ENCODE measurements around the gene VWA5B2.

The VWA5B2 gene

DNA sequence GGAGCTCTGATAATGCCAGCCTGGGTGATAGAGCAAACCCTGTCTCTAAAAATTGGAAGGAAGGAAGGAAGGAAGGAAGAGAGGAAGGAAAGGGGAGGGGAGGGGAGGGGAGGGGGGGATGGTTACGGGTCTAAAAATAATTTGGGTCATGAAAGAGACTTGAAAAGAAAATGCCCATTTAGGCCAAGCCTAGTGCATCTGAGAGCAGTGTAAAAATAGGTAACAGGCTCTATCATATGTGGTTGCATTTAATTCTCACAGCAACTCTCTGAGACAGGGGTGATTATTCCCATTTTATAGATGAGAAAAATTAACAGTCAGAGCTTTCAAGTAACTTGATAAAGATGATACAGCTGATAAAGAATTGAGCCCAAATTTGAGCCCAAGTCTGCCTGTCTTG lies 42.9 kb downstream of the VWA5B2 start:
- no peak for DNase-seq (ENCODE audit: low read depth)
- no peak overlapping the region for H3K4me3 ChIP-seq (replicated peaks; ENCODE audit: low read depth, low read length)
- TF ChIP-seq, protein P1, sequence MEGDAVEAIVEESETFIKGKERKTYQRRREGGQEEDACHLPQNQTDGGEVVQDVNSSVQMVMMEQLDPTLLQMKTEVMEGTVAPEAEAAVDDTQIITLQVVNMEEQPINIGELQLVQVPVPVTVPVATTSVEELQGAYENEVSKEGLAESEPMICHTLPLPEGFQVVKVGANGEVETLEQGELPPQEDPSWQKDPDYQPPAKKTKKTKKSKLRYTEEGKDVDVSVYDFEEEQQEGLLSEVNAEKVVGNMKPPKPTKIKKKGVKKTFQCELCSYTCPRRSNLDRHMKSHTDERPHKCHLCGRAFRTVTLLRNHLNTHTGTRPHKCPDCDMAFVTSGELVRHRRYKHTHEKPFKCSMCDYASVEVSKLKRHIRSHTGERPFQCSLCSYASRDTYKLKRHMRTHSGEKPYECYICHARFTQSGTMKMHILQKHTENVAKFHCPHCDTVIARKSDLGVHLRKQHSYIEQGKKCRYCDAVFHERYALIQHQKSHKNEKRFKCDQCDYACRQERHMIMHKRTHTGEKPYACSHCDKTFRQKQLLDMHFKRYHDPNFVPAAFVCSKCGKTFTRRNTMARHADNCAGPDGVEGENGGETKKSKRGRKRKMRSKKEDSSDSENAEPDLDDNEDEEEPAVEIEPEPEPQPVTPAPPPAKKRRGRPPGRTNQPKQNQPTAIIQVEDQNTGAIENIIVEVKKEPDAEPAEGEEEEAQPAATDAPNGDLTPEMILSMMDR (IDR thresholded peaks at IDR 0.05; ENCODE audit: low read length, missing control alignments), result no peak

- no peak for DNase-seq (ENCODE audit: low read depth)
- TF ChIP-seq, protein P1 (IDR thresholded peaks at IDR 0.05; ENCODE audit: low read length, missing control alignments), result no peak
- no peak overlapping the region for H3K4me3 ChIP-seq (replicated peaks; ENCODE audit: low read depth, low read length)
These were observed 46.0 kb downstream of the VWA5B2 start for GRCh38 chr3:184275381-184275701.

DNA sequence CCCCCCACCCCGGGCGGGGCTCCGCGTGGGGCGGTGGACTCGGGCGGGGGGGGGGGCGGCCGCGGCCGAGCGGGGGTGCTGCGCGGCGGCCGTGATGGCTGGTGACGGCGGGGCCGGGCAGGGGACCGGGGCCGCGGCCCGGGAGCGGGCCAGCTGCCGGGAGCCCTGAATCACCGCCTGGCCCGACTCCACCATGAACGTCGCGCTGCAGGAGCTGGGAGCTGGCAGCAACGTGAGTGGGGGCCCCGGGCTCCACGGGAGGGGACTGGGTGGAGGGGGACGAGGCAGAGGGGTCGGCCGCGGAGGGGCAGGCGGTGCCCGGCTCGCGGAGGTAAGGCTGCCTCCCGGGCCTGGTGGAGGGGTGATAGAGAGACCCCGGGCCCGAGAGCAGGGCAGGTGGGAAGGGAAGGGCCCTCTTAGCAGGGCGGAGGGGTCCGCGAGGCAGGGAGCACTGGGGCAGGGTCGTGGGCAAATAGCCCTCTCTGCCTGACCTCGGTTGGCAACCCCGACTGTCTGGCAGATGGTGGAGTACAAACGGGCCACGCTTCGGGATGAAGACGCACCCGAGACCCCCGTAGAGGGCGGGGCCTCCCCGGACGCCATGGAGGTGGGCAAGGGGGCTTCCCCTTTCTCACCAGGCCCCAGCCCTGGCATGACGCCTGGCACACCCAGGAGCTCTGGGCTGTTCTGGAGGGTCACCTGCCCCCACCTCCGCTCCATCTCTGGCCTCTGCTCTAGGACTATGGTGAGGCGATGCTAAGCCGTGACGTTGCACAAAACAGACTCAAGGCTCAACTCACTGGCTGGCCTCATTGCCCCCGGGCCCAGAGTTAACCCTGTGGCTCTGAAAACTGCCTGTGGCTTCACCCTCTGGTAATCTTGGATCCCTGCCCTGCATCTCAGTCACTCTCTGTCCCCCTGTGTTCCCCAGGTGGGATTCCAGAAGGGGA lies 46.9 kb downstream of the VWA5B2 start, which contains the start of gene ECE2:
ECE2 (plus strand) TSS at position 62 of the 950 bp plus-strand sequence; CDS start at position 194, 132 bp downstream.
- TF ChIP-seq, protein P1 (IDR thresholded peaks at IDR 0.05; ENCODE audit: low read length, missing control alignments), result no peak
- no peak within 1 kb of the TSS for H3K4me3 ChIP-seq (replicated peaks; ENCODE audit: low read depth, low read length)
- no peak for DNase-seq (ENCODE audit: low read depth)

GRCh38 chr3:184277366-184277765 lies 48.0 kb downstream of the VWA5B2 start:
- no peak overlapping the region for H3K4me3 ChIP-seq (replicated peaks; ENCODE audit: low read depth, low read length)
- DNase-seq (ENCODE audit: low read depth), result no peak
- TF ChIP-seq, protein P1 (IDR thresholded peaks at IDR 0.05; ENCODE audit: low read length, missing control alignments), result no peak

- H3K4me3 ChIP-seq (replicated peaks; ENCODE audit: low read depth, low read length), result no peak overlapping the region
- TF ChIP-seq, protein P1 (IDR thresholded peaks at IDR 0.05; ENCODE audit: low read length, missing control alignments), result no peak
- no peak for DNase-seq (ENCODE audit: low read depth)
These were observed 53.6 kb downstream of the VWA5B2 start for GRCh38 chr3:184282941-184283340.

DNA sequence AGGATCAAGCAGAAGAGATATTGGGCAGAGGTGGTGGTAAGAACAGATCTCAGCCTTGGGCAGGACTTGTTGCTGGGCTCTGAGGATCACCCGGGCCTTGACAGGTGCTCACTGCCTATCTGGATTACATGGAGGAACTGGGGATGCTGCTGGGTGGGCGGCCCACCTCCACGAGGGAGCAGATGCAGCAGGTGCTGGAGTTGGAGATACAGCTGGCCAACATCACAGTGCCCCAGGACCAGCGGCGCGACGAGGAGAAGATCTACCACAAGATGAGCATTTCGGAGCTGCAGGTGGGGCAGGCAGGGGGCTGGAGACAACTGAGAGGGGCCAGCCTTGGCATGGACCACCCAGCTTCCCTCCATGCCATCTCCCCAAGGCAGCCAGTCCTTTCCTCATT lies 54.3 kb downstream of the VWA5B2 start:
- no peak for DNase-seq (ENCODE audit: low read depth)
- TF ChIP-seq, protein P1 (IDR thresholded peaks at IDR 0.05; ENCODE audit: low read length, missing control alignments), result no peak
- H3K4me3 ChIP-seq (replicated peaks; ENCODE audit: low read depth, low read length), result no peak overlapping the region

Data from fibroblast of pulmonary artery (primary cell).